Neural cell (in vitro differentiated cells): Measurements from ENCODE around the gene KRT83. TPM values are rescaled to one million over a fixed set of nuclear protein-coding genes. Genes with fewer than 3 reads are reported as not detected.

Experiments
- H2AFZ ChIP-seq: fragments of 200-600, 300-800 bp; sonication (generic), shearing (Covaris generic); 2 replicates; pipeline ENCODE4 v1.6.0; 2014; ENCODE audit warnings: low read depth, mild to moderate bottlenecking, antibody characterized with exemption, low read length, moderate library complexity
- H3F3A ChIP-seq: fragments of 200-600 bp; shearing (Covaris generic); 2 replicates; pipeline ENCODE4 v1.6.1; 2016; ENCODE audit warnings: mild to moderate bottlenecking, moderate library complexity, mixed read lengths, antibody characterized with exemption, low read length; ENCODE audit not compliant: insufficient read depth, poor library complexity, severe bottlenecking
- H3K27ac ChIP-seq: fragments of 200-600, 300-800 bp; sonication (generic), shearing (Covaris generic); 2 replicates; pipeline ENCODE4 v1.5.1; 2014; ENCODE audit warnings: mild to moderate bottlenecking, low read length, moderate library complexity
- H3K27me3 ChIP-seq: fragments of 300-800, 200-600 bp; sonication (generic), shearing (Covaris generic); 2 replicates; pipeline ENCODE4 v1.6.0; 2014; ENCODE audit warnings: mild to moderate bottlenecking, low read depth, low read length, moderate library complexity; ENCODE audit not compliant: insufficient read depth
- H3K36me3 ChIP-seq: fragments of 300-800, 200-600 bp; sonication (generic), shearing (Covaris generic); 2 replicates; pipeline ENCODE4 v1.5.1; 2014; ENCODE audit warnings: mild to moderate bottlenecking, antibody characterized with exemption, low read length, moderate library complexity; ENCODE audit not compliant: insufficient read depth
- H3K4me2 ChIP-seq: fragments of 300-800, 200-600 bp; sonication (generic), shearing (Covaris generic); 2 replicates; pipeline ENCODE4 v1.6.0; 2014; ENCODE audit warnings: mild to moderate bottlenecking, low read length
- H3K4me3 ChIP-seq: fragments of 300-800, 200-600 bp; sonication (generic), shearing (Covaris generic); 2 replicates; pipeline ENCODE4 v1.5.1; 2014; ENCODE audit warnings: mild to moderate bottlenecking, low read length, moderate library complexity
- H3K79me2 ChIP-seq: fragments of 200-600 bp; shearing (Covaris generic); replicated peaks from 2 replicates; pipeline ENCODE4 v1.6.0; 2014; ENCODE audit warnings: mild to moderate bottlenecking, low read length, moderate library complexity; ENCODE audit not compliant: insufficient read depth
- H3K9ac ChIP-seq: fragments of 300-800, 200-600 bp; sonication (generic), shearing (Covaris generic); 2 replicates; pipeline ENCODE4 v1.6.1; 2016; ENCODE audit warnings: mild to moderate bottlenecking, low read length, mixed read lengths
- H3K9me2 ChIP-seq: fragments of 200-600 bp; shearing (Covaris generic); 2 replicates; pipeline ENCODE4 v1.6.1; 2016; ENCODE audit warnings: mild to moderate bottlenecking, low read length, mixed read lengths; ENCODE audit not compliant: insufficient read depth
- H3K9me3 ChIP-seq: fragments of 200-600, 300-800 bp; sonication (generic), shearing (Covaris generic); 2 replicates; pipeline ENCODE4 v1.6.1; 2016; ENCODE audit warnings: mild to moderate bottlenecking, mixed run types, low read length, moderate library complexity, mixed read lengths
- H4K20me1 ChIP-seq: fragments of 200-600 bp; shearing (Covaris generic); 2 replicates; pipeline ENCODE4 v1.6.1; 2016; ENCODE audit warnings: mild to moderate bottlenecking, mixed run types; ENCODE audit not compliant: insufficient read depth
- EP300 ChIP-seq: fragments of 450-650 bp; conservative IDR thresholded peaks from 2 replicates; pipeline ENCODE4 v1.6.1; 2014; ENCODE audit warnings: antibody characterized with exemption, mild to moderate bottlenecking, moderate library complexity; ENCODE audit not compliant: poor library complexity, severe bottlenecking
- EZH2 ChIP-seq: fragments of 200-600, 300-800 bp; shearing (Covaris generic), sonication (generic); IDR thresholded peaks from 2 replicates; pipeline ENCODE4 v1.6.1; 2014; ENCODE audit warnings: antibody characterized with exemption, low read length, borderline replicate concordance, mild to moderate bottlenecking; ENCODE audit not compliant: insufficient read depth, poor library complexity, severe bottlenecking
- MXI1 ChIP-seq: fragments of 450-650 bp; conservative IDR thresholded peaks from 2 replicates; pipeline ENCODE4 v1.6.1; 2014; ENCODE audit warnings: antibody characterized with exemption, mild to moderate bottlenecking; ENCODE audit not compliant: poor library complexity, severe bottlenecking
- POLR2AphosphoS5 ChIP-seq: IDR thresholded peaks from 2 replicates; pipeline ENCODE4 v1.6.1; 2012
- RAD21 ChIP-seq: fragments of 450-650 bp; conservative IDR thresholded peaks from 2 replicates; pipeline ENCODE4 v1.6.1; 2014; ENCODE audit warnings: antibody characterized with exemption, mild to moderate bottlenecking, moderate library complexity
- REST ChIP-seq: IDR thresholded peaks from 2 replicates; pipeline ENCODE4 v1.6.1; 2012; ENCODE audit warnings: borderline replicate concordance
- SMC3 ChIP-seq: fragments of 450-650 bp; conservative IDR thresholded peaks from 2 replicates; pipeline ENCODE4 v1.6.1; 2014; ENCODE audit warnings: antibody characterized with exemption, mild to moderate bottlenecking, moderate library complexity; ENCODE audit not compliant: poor library complexity
- TAF1 ChIP-seq: IDR thresholded peaks from 2 replicates; pipeline ENCODE4 v1.6.1; 2012; ENCODE audit warnings: low read depth
- polyA plus RNA-seq: library from polyadenylated mRNA; depleted of rRNA; stranded (reverse); fragments of >200 nt; gene quantifications from 2 replicates; pipeline ENCODE4 v1.2.3, GENCODE V29; 2014
- TF ChIP-seq, protein P1 (sequence below): fragments of 450-650 bp; IDR thresholded peaks from 2 replicates; pipeline ENCODE4 v1.5.1; 2014; ENCODE audit warnings: antibody characterized with exemption, mild to moderate bottlenecking, moderate library complexity; ENCODE audit not compliant: poor library complexity, severe bottlenecking

KRT83 gene
- polyA plus RNA-seq, 1 donor from 2014 or later: not detected

- H3F3A ChIP-seq: no peaks in the 10 kb centered on the region
- H3K79me2 ChIP-seq: no peaks in the 10 kb centered on the region
- H3K9me3 ChIP-seq: no peaks in the 10 kb centered on the region
Observed at GRCh38 chr12:52337054-52337453, 15.9 kb upstream of the KRT83 start.

DNA sequence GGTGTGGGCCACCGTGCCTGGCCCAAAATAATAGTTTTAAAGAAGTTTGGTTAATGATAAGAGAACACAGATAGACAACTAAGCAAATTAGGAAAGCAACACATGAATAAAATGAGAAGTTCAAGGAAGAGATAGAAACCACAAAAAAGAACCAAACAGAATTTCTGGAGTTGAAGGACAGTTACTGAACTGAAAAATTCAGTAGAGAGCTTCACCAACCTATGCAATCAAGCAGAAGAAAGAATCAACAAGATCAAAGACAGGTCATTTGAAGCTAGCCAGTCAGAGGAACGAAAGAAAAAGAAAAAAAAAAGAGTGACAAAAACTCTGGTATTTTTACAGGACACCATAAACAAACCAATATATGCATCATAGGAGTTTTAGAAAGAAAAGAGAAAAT, 15.4 kb upstream of the KRT83 start:
- Histone ChIP-seq H3K27me3 (no peaks in the 10 kb centered on the region), H2AFZ (no peak overlapping the region), H3F3A (no peaks in the 10 kb centered on the region), H3K9ac (no peak overlapping the region), H4K20me1 (no peaks in the 10 kb centered on the region), H3K4me2 (no peak overlapping the region), H3K9me3 (no peaks in the 10 kb centered on the region), H3K27ac (no peak overlapping the region), H3K9me2 (no peaks in the 10 kb centered on the region), H3K36me3 (no peaks in the 10 kb centered on the region), H3K4me3 (no peak overlapping the region), H3K79me2 (no peaks in the 10 kb centered on the region)
- TF ChIP-seq SMC3: no peak
- no peak for TF ChIP-seq EZH2
- TF ChIP-seq MXI1: no peak
- TF ChIP-seq, protein P1, sequence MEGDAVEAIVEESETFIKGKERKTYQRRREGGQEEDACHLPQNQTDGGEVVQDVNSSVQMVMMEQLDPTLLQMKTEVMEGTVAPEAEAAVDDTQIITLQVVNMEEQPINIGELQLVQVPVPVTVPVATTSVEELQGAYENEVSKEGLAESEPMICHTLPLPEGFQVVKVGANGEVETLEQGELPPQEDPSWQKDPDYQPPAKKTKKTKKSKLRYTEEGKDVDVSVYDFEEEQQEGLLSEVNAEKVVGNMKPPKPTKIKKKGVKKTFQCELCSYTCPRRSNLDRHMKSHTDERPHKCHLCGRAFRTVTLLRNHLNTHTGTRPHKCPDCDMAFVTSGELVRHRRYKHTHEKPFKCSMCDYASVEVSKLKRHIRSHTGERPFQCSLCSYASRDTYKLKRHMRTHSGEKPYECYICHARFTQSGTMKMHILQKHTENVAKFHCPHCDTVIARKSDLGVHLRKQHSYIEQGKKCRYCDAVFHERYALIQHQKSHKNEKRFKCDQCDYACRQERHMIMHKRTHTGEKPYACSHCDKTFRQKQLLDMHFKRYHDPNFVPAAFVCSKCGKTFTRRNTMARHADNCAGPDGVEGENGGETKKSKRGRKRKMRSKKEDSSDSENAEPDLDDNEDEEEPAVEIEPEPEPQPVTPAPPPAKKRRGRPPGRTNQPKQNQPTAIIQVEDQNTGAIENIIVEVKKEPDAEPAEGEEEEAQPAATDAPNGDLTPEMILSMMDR: no peak
- TF ChIP-seq RAD21: no peak
- TF ChIP-seq POLR2AphosphoS5: no peak
- TF ChIP-seq TAF1: no peak
- no peak for TF ChIP-seq REST

More at GRCh38 chr12:52337054-52337453, 15.9 kb upstream of the KRT83 start:
- Histone ChIP-seq H3K4me2 (no peak overlapping the region), H3K9ac (no peak overlapping the region), H2AFZ (no peak overlapping the region), H3K27me3 (no peaks in the 10 kb centered on the region), H3K9me2 (no peaks in the 10 kb centered on the region), H3K4me3 (no peak overlapping the region), H3K36me3 (no peaks in the 10 kb centered on the region), H3K27ac (no peak overlapping the region), H4K20me1 (no peaks in the 10 kb centered on the region)
- TF ChIP-seq, protein P1: no peak
- TF ChIP-seq TAF1 (no peak), POLR2AphosphoS5 (no peak), SMC3 (no peak), MXI1 (no peak), RAD21 (no peak), EP300 (no peak), EZH2 (no peak), REST (no peak)
